Activated CD4-positive, alpha-beta memory T cell treated with anti-CD3 and anti-CD28 coated beads for 36 hours (primary cell): ENCODE data around the gene UXS1. TPM values are rescaled to one million over a fixed set of nuclear protein-coding genes. Genes with fewer than 3 reads are reported as not detected.
A peak's percentile ranks its signal among the peaks of the same experiment; 100 is the strongest.

ENCODE experiments used
- CTCF ChIA-PET: fragments of 350-600 bp; sonication (Branson Sonifier 250); formaldehyde crosslinking; loops from one replicate; lab custom pipeline; 2021; ENCODE audit warnings: antibody characterized with exemption, inconsistent platforms; lab: Charles Lee
- POLR2A ChIA-PET: fragments of 350-600 bp; sonication (Branson Sonifier 250); formaldehyde crosslinking; loops from one replicate; lab custom pipeline; 2021; ENCODE audit warnings: antibody characterized with exemption; lab: Charles Lee
- DNase-seq: peaks from one replicate; pipeline ENCODE4 v3.0.0-alpha.2; 2020
- H3K27ac Mint-ChIP-seq: one replicate; pipeline ENCODE4 v1.8.0; 2021; ENCODE audit warnings: mixed read lengths
- H3K27me3 Mint-ChIP-seq: one replicate; pipeline ENCODE4 v1.8.0; 2021; ENCODE audit warnings: mixed read lengths
- H3K36me3 Mint-ChIP-seq: one replicate; pipeline ENCODE4 v1.8.0; 2021; ENCODE audit warnings: mixed read lengths
- H3K4me1 Mint-ChIP-seq: one replicate; pipeline ENCODE4 v1.8.0; 2021; ENCODE audit warnings: low read depth, mixed read lengths
- H3K4me3 Mint-ChIP-seq: one replicate; pipeline ENCODE4 v1.8.0; 2021; ENCODE audit warnings: mild to moderate bottlenecking, mixed read lengths
- H3K9me3 Mint-ChIP-seq: one replicate; pipeline ENCODE4 v1.8.0; 2021; ENCODE audit warnings: mixed read lengths
- intact Hi-C: fragments of 100-400 bp; cut with micrococcal nuclease; formaldehyde crosslinking; loops from one replicate; pipeline ENCODE4 v1.15.1; 2023
- total RNA-seq, 2 experiments: library from RNA; stranded (reverse); gene quantifications; one replicate each; pipeline ENCODE4 v1.2.3, GENCODE V29; 2021

UXS1 gene
- total RNA-seq, 2 experiments from 2014 or later = 39.2 to 41.5 TPM

GRCh38 chr2:106172649-106173048, 21.5 kb downstream of the UXS1 start:
- no peaks in the 10 kb centered on the region for H3K9me3 Mint-ChIP-seq
- no peaks in the 10 kb centered on the region for H3K36me3 Mint-ChIP-seq
- intact Hi-C loops = no loop called here
- no peaks in the 10 kb centered on the region for H3K27me3 Mint-ChIP-seq
- H3K4me1 Mint-ChIP-seq = peaks cover 34% of the 10 kb centered on the region
- H3K4me3 Mint-ChIP-seq = no peak overlapping the region
- H3K27ac Mint-ChIP-seq = no peak overlapping the region
- CTCF ChIA-PET = no interaction called here
- POLR2A ChIA-PET = no interaction called here
- no peak for DNase-seq

- no peaks in the 10 kb centered on the region for H3K27me3 Mint-ChIP-seq
- H3K27ac Mint-ChIP-seq = peak overlapping the region; percentile 23
- H3K36me3 Mint-ChIP-seq = peaks cover 3% of the 10 kb centered on the region
- DNase-seq = no peak
- ChIA-PET CTCF (no interaction called here), POLR2A (no interaction called here)
- intact Hi-C loops = no loop called here
- no peaks in the 10 kb centered on the region for H3K9me3 Mint-ChIP-seq
- H3K4me1 Mint-ChIP-seq = peaks cover 50% of the 10 kb centered on the region
- H3K4me3 Mint-ChIP-seq = no peak overlapping the region
Observed at GRCh38 chr2:106168657-106169056, 25.4 kb downstream of the UXS1 start.

GRCh38 chr2:106167067-106167466, 27.0 kb downstream of the UXS1 start:
- ChIA-PET POLR2A (interaction anchor here (0.9 to 1.1 kb wide), 2 partner anchors 13 to 26 kb away, joined by 3 to 4 read pairs; no protein-coding TSS in a partner anchor), CTCF (no interaction called here)
- Mint-ChIP-seq H3K36me3 (peaks cover 11% of the 10 kb centered on the region), H3K4me1 (peaks cover 60% of the 10 kb centered on the region), H3K9me3 (no peaks in the 10 kb centered on the region), H3K27ac (peak overlapping the region; percentile 9), H3K4me3 (no peak overlapping the region), H3K27me3 (no peaks in the 10 kb centered on the region)
- intact Hi-C loops = no loop called here
- no peak for DNase-seq

- Mint-ChIP-seq H3K36me3 (peaks cover 17% of the 10 kb centered on the region), H3K27ac (no peak overlapping the region), H3K4me3 (no peak overlapping the region), H3K27me3 (no peaks in the 10 kb centered on the region), H3K4me1 (peaks cover 68% of the 10 kb centered on the region), H3K9me3 (no peaks in the 10 kb centered on the region)
- ChIA-PET CTCF (interaction anchor here (2.0 kb wide), 1 partner anchor 27 kb away, joined by 5 read pairs; no protein-coding TSS in a partner anchor), POLR2A (no interaction called here)
- DNase-seq = no peak
- intact Hi-C loops = no loop called here
Observed at GRCh38 chr2:106165561-106165960, 28.5 kb downstream of the UXS1 start.

GRCh38 chr2:106165029-106165428, 29.1 kb downstream of the UXS1 start:
- Mint-ChIP-seq H3K4me1 (peaks cover 68% of the 10 kb centered on the region), H3K36me3 (peaks cover 18% of the 10 kb centered on the region), H3K9me3 (no peaks in the 10 kb centered on the region), H3K27ac (peak overlapping the region; percentile 47), H3K27me3 (no peaks in the 10 kb centered on the region), H3K4me3 (no peak overlapping the region)
- ChIA-PET CTCF (interaction anchor here (2.0 kb wide), 1 partner anchor 28 kb away, joined by 5 read pairs; no protein-coding TSS in a partner anchor), POLR2A (no interaction called here)
- intact Hi-C loops = no loop called here
- DNase-seq = peak; percentile 29

- no peak for DNase-seq
- Mint-ChIP-seq H3K36me3 (peaks cover 20% of the 10 kb centered on the region), H3K4me3 (no peak overlapping the region), H3K27me3 (no peaks in the 10 kb centered on the region), H3K9me3 (no peaks in the 10 kb centered on the region), H3K4me1 (peaks cover 74% of the 10 kb centered on the region), H3K27ac (no peak overlapping the region)
- POLR2A ChIA-PET = no interaction called here
- intact Hi-C loops = loop anchor here (5.0 kb wide), 1 partner anchor 37 kb away; no protein-coding TSS in a partner anchor
- CTCF ChIA-PET = no interaction called here
Observed at GRCh38 chr2:106163948-106164545, 30.1 kb downstream of the UXS1 start.

- Mint-ChIP-seq H3K27me3 (no peaks in the 10 kb centered on the region), H3K4me3 (no peak overlapping the region), H3K27ac (peak overlapping the region; percentile 91), H3K36me3 (peaks cover 25% of the 10 kb centered on the region), H3K4me1 (peaks cover 84% of the 10 kb centered on the region), H3K9me3 (no peaks in the 10 kb centered on the region)
- intact Hi-C loops = loop anchor here (2.0 to 5.0 kb wide), 2 partner anchors 35 to 55 kb away; no protein-coding TSS in a partner anchor
- POLR2A ChIA-PET = interaction anchor here (4.2 to 8.1 kb wide), 3 partner anchors 18 to 32 kb away, joined by 35 to 52 read pairs (median 45); partner anchors contain the start of gene UXS1
- no peak for DNase-seq
- CTCF ChIA-PET = interaction anchor here (0.7 to 2.6 kb wide), 3 partner anchors 12 to 58 kb away, joined by 3 to 10 read pairs (median 3); no protein-coding TSS in a partner anchor
Observed at GRCh38 chr2:106161938-106162820, 31.9 kb downstream of the UXS1 start.

- Mint-ChIP-seq H3K27ac (peak overlapping the region; percentile 91), H3K9me3 (no peaks in the 10 kb centered on the region), H3K4me1 (peaks cover 82% of the 10 kb centered on the region), H3K36me3 (peaks cover 25% of the 10 kb centered on the region), H3K4me3 (peak overlapping the region; percentile 80), H3K27me3 (no peaks in the 10 kb centered on the region)
- intact Hi-C loops = loop anchor here (2.0 to 5.0 kb wide), 2 partner anchors 34 to 55 kb away; no protein-coding TSS in a partner anchor
- ChIA-PET CTCF (interaction anchor here (1.1 to 5.8 kb wide), 6 partner anchors 13 to 57 kb away, joined by 3 to 50 read pairs (median 4); no protein-coding TSS in a partner anchor), POLR2A (interaction anchor here (4.2 to 8.1 kb wide), 3 partner anchors 17 to 33 kb away, joined by 35 to 52 read pairs (median 45); partner anchors contain the start of gene UXS1)
- DNase-seq = no peak
Observed at GRCh38 chr2:106161341-106161740, 32.8 kb downstream of the UXS1 start.

GRCh38 chr2:106160786-106161261, 33.3 kb downstream of the UXS1 start:
- peak; percentile 73 for DNase-seq
- Mint-ChIP-seq H3K4me3 (peak overlapping the region; percentile 80), H3K4me1 (peaks cover 85% of the 10 kb centered on the region), H3K27me3 (no peaks in the 10 kb centered on the region), H3K36me3 (peaks cover 26% of the 10 kb centered on the region), H3K27ac (peak overlapping the region; percentile 91), H3K9me3 (no peaks in the 10 kb centered on the region)
- intact Hi-C loops = loop anchor here (1.0 to 5.0 kb wide), 4 partner anchors 16 to 54 kb away; no protein-coding TSS in a partner anchor
- ChIA-PET POLR2A (interaction anchor here (1.0 to 8.1 kb wide), 5 partner anchors 13 to 38 kb away, joined by 3 to 52 read pairs (median 35); partner anchors contain the start of gene UXS1), CTCF (interaction anchor here (1.1 to 5.8 kb wide), 6 partner anchors 13 to 57 kb away, joined by 3 to 50 read pairs (median 4); no protein-coding TSS in a partner anchor)

GRCh38 chr2:106159866-106160785, 34.0 kb downstream of the UXS1 start:
- Mint-ChIP-seq H3K36me3 (peaks cover 33% of the 10 kb centered on the region), H3K4me3 (peak overlapping the region; percentile 80), H3K27ac (peak overlapping the region; percentile 91), H3K4me1 (peaks cover 87% of the 10 kb centered on the region), H3K27me3 (no peaks in the 10 kb centered on the region), H3K9me3 (peaks cover 1% of the 10 kb centered on the region)
- ChIA-PET CTCF (interaction anchor here (1.1 to 5.8 kb wide), 7 partner anchors 14 to 56 kb away, joined by 3 to 50 read pairs (median 6); no protein-coding TSS in a partner anchor), POLR2A (interaction anchor here (1.0 to 8.1 kb wide), 6 partner anchors 12 to 198 kb away, joined by 3 to 52 read pairs (median 34); partner anchors contain the start of gene UXS1)
- peak; percentile 79 for DNase-seq
- intact Hi-C loops = loop anchor here (1.0 to 5.0 kb wide), 4 partner anchors 15 to 53 kb away; no protein-coding TSS in a partner anchor
